ENCODE results near the gene VENTX. TPM values are rescaled to one million over a fixed set of nuclear protein-coding genes. Genes with fewer than 3 reads are reported as not detected.

The VENTX gene
- total RNA-seq, 1 donor from 2014 or later, result 0.05 TPM

DNA sequence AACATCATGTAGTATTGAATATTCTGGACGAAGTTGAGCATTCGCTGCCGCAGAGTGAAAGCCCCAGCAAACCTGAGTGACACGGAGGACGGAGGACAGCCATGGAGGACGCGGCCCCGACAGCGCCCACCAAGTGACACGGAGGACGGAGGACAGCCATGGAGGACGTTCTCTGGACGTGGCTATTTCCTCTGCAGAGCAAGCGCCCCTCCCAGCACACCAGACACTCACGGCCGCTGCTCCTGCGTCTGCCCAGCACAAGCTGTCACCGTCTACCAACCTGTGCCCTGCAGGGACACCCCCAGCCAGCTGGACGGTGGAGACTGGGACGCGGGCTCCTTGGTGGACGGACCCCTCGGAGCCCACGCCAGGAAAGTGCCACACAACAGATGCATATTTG, 46.3 kb downstream of the VENTX start:
- no peak for DNase-seq (ENCODE audit: low read depth)

DNA sequence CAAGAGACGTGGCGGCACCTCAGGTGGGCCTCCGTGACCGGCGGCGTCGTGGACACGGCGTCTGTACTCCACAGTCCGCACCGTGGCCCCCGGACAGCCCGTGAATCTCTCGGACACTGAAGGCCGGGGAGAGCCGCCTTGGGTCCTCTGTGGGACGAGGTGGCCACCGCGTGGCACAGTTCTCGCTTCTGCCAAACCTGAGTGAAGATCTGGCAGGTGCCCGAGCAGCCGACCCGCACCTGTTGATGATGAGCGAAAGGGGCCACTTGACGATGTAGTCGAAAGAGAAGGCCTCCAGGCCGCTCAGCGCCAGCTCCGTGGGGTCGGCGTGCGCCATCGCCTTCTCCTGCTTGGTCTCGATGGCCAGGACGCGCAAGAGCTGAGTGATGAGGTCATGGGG, 47.6 kb downstream of the VENTX start:
- DNase-seq (ENCODE audit: low read depth), result no peak

DNA sequence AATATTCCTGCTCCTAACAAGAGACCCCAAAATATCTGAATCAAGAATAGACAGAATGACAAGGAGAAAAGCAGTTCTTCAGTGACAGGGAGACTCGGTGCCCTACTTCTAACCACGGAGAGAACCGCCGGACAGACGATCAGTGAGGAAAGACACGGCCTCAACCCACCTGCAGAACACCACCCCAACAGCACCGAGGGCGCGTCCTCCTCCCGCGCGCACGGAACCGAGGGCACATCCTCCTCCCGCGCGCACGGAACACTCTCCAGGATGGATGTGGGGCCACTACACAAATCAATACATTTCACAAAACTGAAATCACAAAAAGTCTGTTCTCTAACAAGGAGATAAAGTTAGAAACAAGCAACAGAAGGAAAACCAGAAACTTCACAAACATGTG, 48.7 kb downstream of the VENTX start:
- no peak for DNase-seq (ENCODE audit: low read depth)

DNA sequence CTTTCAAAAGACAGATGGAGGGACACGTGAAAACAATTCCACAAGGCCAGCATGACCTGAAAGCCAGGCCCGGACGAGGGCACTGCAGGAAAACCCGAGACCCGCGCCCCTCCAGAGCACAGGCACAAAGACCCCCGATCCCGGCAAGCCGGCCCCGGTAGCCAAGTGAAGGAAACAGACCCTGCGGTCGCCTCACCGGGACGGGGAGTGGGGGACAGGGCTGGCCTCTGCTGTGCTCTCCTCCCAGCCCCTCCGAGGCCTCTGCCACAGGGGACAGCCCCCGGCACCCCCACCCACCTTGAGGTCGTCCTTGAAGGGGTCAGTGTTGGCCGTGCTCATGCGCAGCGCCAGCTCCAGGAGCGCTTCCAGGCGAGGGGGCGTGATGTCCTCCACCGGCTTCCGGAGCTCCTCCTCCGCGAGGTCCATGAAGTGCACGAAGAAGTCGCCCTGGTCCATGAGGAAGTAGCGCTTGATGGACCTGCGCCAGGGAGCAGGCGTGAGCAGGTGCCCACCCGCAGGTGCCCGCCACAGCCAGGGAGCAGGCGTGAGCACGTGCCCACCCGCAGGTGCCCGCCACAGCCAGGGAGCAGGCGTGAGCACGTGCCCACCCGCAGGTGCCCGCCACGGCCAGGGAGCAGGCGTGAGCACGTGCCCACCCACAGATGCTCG, 50.3 kb downstream of the VENTX start:
- DNase-seq (ENCODE audit: low read depth), result no peak

DNA sequence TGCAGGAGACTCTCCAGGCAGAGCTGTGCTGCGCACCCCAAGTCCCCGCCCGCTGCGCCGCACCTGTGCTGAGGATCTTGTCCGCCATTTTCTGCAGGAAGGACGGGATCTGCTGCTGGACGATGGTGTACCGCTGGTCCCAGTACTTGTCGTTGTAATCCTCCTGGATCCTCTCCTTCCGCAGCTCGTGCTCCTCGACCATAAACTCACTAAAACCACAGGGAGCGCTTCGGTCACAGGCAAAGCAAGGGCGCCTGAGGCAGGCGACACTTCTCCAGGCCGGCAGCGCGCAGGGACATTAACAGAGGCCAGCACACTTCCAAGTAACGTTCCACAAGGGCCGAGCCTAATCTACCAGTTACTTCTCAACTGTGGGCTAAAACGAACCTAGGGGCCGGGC, 52.1 kb downstream of the VENTX start:
- DNase-seq (ENCODE audit: low read depth), result no peak

MicroRNA genes within 50 kb of the gene (microRNA counts, 767-probe panel; counts per million panel counts)
- not detected for microRNA hsa-miR-202-3p

Small RNAs within 50 kb of the gene (microRNA-seq; reads per million reads assigned to microRNA genes)
- not detected for gene MIR202

Other genes starting within 250 kb of the VENTX start
- 3.6 and 16.8 TPM in 2 replicates for gene ADGRA1, start 149.9 kb upstream of the VENTX start, total RNA-seq
- not detected in 2 replicates for gene KNDC1, start 77.6 kb upstream of the VENTX start, total RNA-seq
- gene UTF1, start 7.6 kb upstream of the VENTX start, total RNA-seq, result not detected in 2 replicates
- 1.5 and 2.0 TPM in 2 replicates for gene ADAM8, start 39.0 kb downstream of the VENTX start, total RNA-seq
- 66.3 and 71.5 TPM in 2 replicates for gene TUBGCP2, start 71.0 kb downstream of the VENTX start, total RNA-seq
- 25.3 and 25.8 TPM in 2 replicates for gene ZNF511, start 71.1 kb downstream of the VENTX start, total RNA-seq
- 0.16 TPM in 1 of 2 replicates, not detected in the other for gene CALY, start 99.0 kb downstream of the VENTX start, total RNA-seq
- not detected in 2 replicates for gene PRAP1, start 109.5 kb downstream of the VENTX start, total RNA-seq
- 8.2 and 9.8 TPM in 2 replicates for gene FUOM, start 120.2 kb downstream of the VENTX start, total RNA-seq
- 324 and 382 TPM in 2 replicates for gene ECHS1, start 135.5 kb downstream of the VENTX start, total RNA-seq
- gene PAOX, start 141.4 kb downstream of the VENTX start, total RNA-seq, result 4.2 and 5.9 TPM in 2 replicates
- 24.8 and 27.2 TPM in 2 replicates for gene MTG1, start 156.3 kb downstream of the VENTX start, total RNA-seq
- gene SPRN, start 186.8 kb downstream of the VENTX start, total RNA-seq, result 0.05 and 0.08 TPM in 2 replicates
- 0.83 and 1.4 TPM in 2 replicates for gene SCART1, start 216.1 kb downstream of the VENTX start, total RNA-seq